Cardiac muscle cell (in vitro differentiated cells and primary cell): Measurements from ENCODE around the gene NECTIN1. TPM values are rescaled to one million over a fixed set of nuclear protein-coding genes. Genes with fewer than 3 reads are reported as not detected.

ENCODE experiments used
- DNase-seq, 2 donors: peaks; one replicate each; pipeline versions ENCODE4 v3.0.0 to v3.0.0-alpha.2; 2010 to 2017; ENCODE audit warnings: low read depth in 1 of 2, low spot score in 1 of 2
- H3K27ac ChIP-seq: fragments of 200-600 bp; sonication (generic); 2 replicates; pipeline ENCODE4 v1.5.1; 2016
- H3K27me3 ChIP-seq: fragments of 200-600 bp; sonication (generic); 2 replicates; pipeline ENCODE4 v1.6.0; 2016; ENCODE audit warnings: control low read depth
- H3K36me3 ChIP-seq: fragments of 200-600 bp; sonication (generic); 2 replicates; pipeline ENCODE4 v1.5.1; 2016; ENCODE audit warnings: control low read depth
- H3K4me1 ChIP-seq: fragments of 200-600 bp; sonication (generic); 2 replicates; pipeline ENCODE4 v1.8.1; 2017; ENCODE audit warnings: low read depth, mild to moderate bottlenecking, mixed run types
- H3K4me3 ChIP-seq: fragments of 200-600 bp; sonication (generic); 2 replicates; pipeline ENCODE4 v1.5.1; 2016; ENCODE audit warnings: mild to moderate bottlenecking
- H3K9me3 ChIP-seq: fragments of 200-600 bp; sonication (generic); 2 replicates; pipeline ENCODE4 v1.5.1; 2017; ENCODE audit warnings: low read depth, mild to moderate bottlenecking, control low read depth
- CTCF ChIP-seq: IDR thresholded peaks from 2 replicates; pipeline ENCODE4 v1.5.1; 2012; ENCODE audit warnings: low read depth, mild to moderate bottlenecking, low read length
- polyA plus RNA-seq: library from polyadenylated mRNA; unstranded; fragments of >200 nt; fragmentation: Nextera tagmentation; extraction: Ambion mirVana; gene quantifications from 2 replicates; pipeline ENCODE4 v1.2.1, GENCODE V29; 2016
- total RNA-seq: library from RNA; depleted of rRNA; stranded (reverse); fragments of >200 nt; gene quantifications from 2 replicates; pipeline ENCODE4 v1.2.3, GENCODE V29; 2016

Gene NECTIN1
- total and polyA plus RNA-seq, 2 experiments from 2014 or later = 5.2 to 9.1 TPM

- DNase-seq = no peak
- Histone ChIP-seq H3K4me1 (peaks cover 4% of the 10 kb centered on the region), H3K4me3 (no peak overlapping the region), H3K27me3 (no peaks in the 10 kb centered on the region), H3K27ac (no peak overlapping the region), H3K9me3 (no peaks in the 10 kb centered on the region), H3K36me3 (no peaks in the 10 kb centered on the region)
- TF ChIP-seq CTCF = no peak
These were observed 64.9 kb downstream of the NECTIN1 start for GRCh38 chr11:119664063-119664572.

GRCh38 chr11:119663279-119663678 lies 65.7 kb downstream of the NECTIN1 start:
- H3K27ac ChIP-seq = no peak overlapping the region
- DNase-seq = no peak
- peaks cover 4% of the 10 kb centered on the region for H3K4me1 ChIP-seq

GRCh38 chr11:119661226-119661625 lies 67.8 kb downstream of the NECTIN1 start:
- no peak for DNase-seq
- Histone ChIP-seq H3K4me1 (peaks cover 4% of the 10 kb centered on the region), H3K36me3 (no peaks in the 10 kb centered on the region), H3K9me3 (no peaks in the 10 kb centered on the region), H3K27ac (no peak overlapping the region), H3K27me3 (no peaks in the 10 kb centered on the region), H3K4me3 (no peak overlapping the region)
- no peak for TF ChIP-seq CTCF

More at GRCh38 chr11:119663279-119663678, 65.7 kb downstream of the NECTIN1 start:
- no peak overlapping the region for H3K4me3 ChIP-seq
- no peak for TF ChIP-seq CTCF
- H3K9me3 ChIP-seq = no peaks in the 10 kb centered on the region
- H3K27me3 ChIP-seq = no peaks in the 10 kb centered on the region
- no peaks in the 10 kb centered on the region for H3K36me3 ChIP-seq

- Histone ChIP-seq H3K27ac (no peak overlapping the region), H3K4me3 (no peak overlapping the region), H3K9me3 (no peaks in the 10 kb centered on the region), H3K4me1 (peaks cover 4% of the 10 kb centered on the region), H3K27me3 (no peaks in the 10 kb centered on the region), H3K36me3 (no peaks in the 10 kb centered on the region)
- TF ChIP-seq CTCF = no peak
- no peak for DNase-seq
These were observed 68.9 kb downstream of the NECTIN1 start for GRCh38 chr11:119659971-119660723.

GRCh38 chr11:119652907-119653659 lies 75.9 kb downstream of the NECTIN1 start:
- no peaks in the 10 kb centered on the region for H3K4me1 ChIP-seq
- no peak for TF ChIP-seq CTCF
- no peak overlapping the region for H3K4me3 ChIP-seq
- H3K9me3 ChIP-seq = no peaks in the 10 kb centered on the region
- DNase-seq = no peak
- no peak overlapping the region for H3K27ac ChIP-seq
- H3K27me3 ChIP-seq = no peaks in the 10 kb centered on the region
- H3K36me3 ChIP-seq = no peaks in the 10 kb centered on the region
